HEK293T (cell line): ENCODE results near the gene SEMA4D.

Experiments
- BHLHE40 ChIP-seq: fragments of 450-650 bp; IDR thresholded peaks from 2 replicates; pipeline ENCODE4 v1.6.1; 2016; ENCODE audit warnings: mild to moderate bottlenecking, moderate library complexity, borderline replicate concordance
- CTBP1 ChIP-seq: fragments of 450-650 bp; IDR thresholded peaks from 2 replicates; pipeline ENCODE4 v1.6.1; 2016; ENCODE audit warnings: borderline replicate concordance
- ELF4 ChIP-seq: fragments of 450-650 bp; IDR thresholded peaks from 2 replicates; pipeline ENCODE4 v1.6.1; 2017; ENCODE audit warnings: antibody characterized with exemption
- FOXK2 ChIP-seq: fragments of 450-650 bp; IDR thresholded peaks from 2 replicates; pipeline ENCODE4 v1.6.1; 2016; ENCODE audit warnings: mild to moderate bottlenecking
- FOXM1 ChIP-seq: fragments of 450-650 bp; IDR thresholded peaks from 2 replicates; pipeline ENCODE4 v1.6.1; 2017; ENCODE audit warnings: mild to moderate bottlenecking, borderline replicate concordance
- L3MBTL2 ChIP-seq: fragments of 450-650 bp; conservative IDR thresholded peaks from 2 replicates; pipeline ENCODE4 v1.6.1; 2016; ENCODE audit warnings: mild to moderate bottlenecking
- NFRKB ChIP-seq: fragments of 450-650 bp; IDR thresholded peaks from 2 replicates; pipeline ENCODE4 v1.6.1; 2016; ENCODE audit warnings: mild to moderate bottlenecking, moderate library complexity
- PKNOX1 ChIP-seq: fragments of 450-650 bp; IDR thresholded peaks from 2 replicates; pipeline ENCODE4 v1.6.1; 2016
- SP1 ChIP-seq: fragments of 450-650 bp; IDR thresholded peaks from 2 replicates; pipeline ENCODE4 v1.6.1; 2017
- TARDBP ChIP-seq: fragments of 450-650 bp; IDR thresholded peaks from 2 replicates; pipeline ENCODE4 v1.6.1; 2016
- ZNF384 ChIP-seq: fragments of 450-650 bp; IDR thresholded peaks from 2 replicates; pipeline ENCODE4 v1.6.1; 2016

- TF ChIP-seq TARDBP (no peak), L3MBTL2 (no peak), NFRKB (no peak), ELF4 (no peak), BHLHE40 (no peak), FOXK2 (no peak), SP1 (no peak), ZNF384 (no peak), FOXM1 (no peak), CTBP1 (no peak), PKNOX1 (no peak)
These were observed 28.8 kb upstream of the SEMA4D start for GRCh38 chr9:89526667-89527066.
